Measurements from ENCODE around the gene TMIGD1. TPM values are rescaled to one million over a fixed set of nuclear protein-coding genes. Genes with fewer than 3 reads are reported as not detected.

Gene TMIGD1
- total and polyA plus RNA-seq, 2 of the 13 experiments (the other 11 are each of a cell fraction or from before 2014, with no cell fraction given), result not detected

DNA sequence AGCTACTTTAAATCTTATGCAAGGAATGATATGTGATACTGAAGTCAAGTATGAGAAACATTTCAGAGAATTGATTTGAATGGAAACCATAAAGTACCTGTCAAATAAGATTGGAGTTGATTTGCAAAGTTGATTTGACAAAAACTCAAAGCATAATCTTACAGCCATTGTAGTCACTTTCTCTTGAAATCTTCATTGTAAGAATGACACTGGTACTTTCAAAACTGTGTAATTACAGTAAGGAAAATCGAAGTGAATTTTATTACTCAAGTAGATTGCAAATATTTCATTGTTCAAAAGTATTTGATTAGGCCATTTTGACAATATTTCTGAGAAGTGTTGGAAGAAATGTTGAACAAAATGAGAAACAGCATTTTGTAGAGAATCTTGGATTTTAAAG lies 48.5 kb upstream of the TMIGD1 start:
- Histone ChIP-seq H3K27ac (ENCODE audit: extremely low read length, insufficient read depth, low read length) (no peak overlapping the region), H3K27me3 (ENCODE audit: control insufficient read depth in 1 of 2, insufficient read depth in 2 of 2, low read length in 2 of 2) (no peaks in the 10 kb centered on the region; a peak in 1 of 5 replicates), H3K9ac (ENCODE audit: insufficient read depth, low read depth, low read length) (peak overlapping the region; percentile 7; the same call in 1 of the 2 replicates), H3K4me1 (ENCODE audit: insufficient read depth, low read length) (peaks cover 52% of the 10 kb centered on the region), H3K4me3 (replicated peaks in 1 of 3; ENCODE audit: insufficient read depth in 1 of 3, low read depth in 2 of 3, low read length in 3 of 3) (peak overlapping the region; percentile 28 to 92 (median 41); a peak in 3 of 6 replicates), H3K4me2 (ENCODE audit: low read depth, low read length) (peak overlapping the region; percentile 95), H2AFZ (ENCODE audit: low read length) (no peak overlapping the region), H3K36me3 (replicated peaks in 1 of 2; ENCODE audit: control insufficient read depth in 1 of 2, insufficient read depth in 2 of 2, low read length in 2 of 2) (peaks cover 2 to 26% of the 10 kb centered on the region in 2 experiments; a peak in 4 of 5 replicates), H3K9me3 (ENCODE audit: low read length) (no peaks in the 10 kb centered on the region), H4K20me1 (ENCODE audit: insufficient read depth, low read length) (peaks cover 29% of the 10 kb centered on the region), H3K79me2 (ENCODE audit: insufficient read depth, low read length) (peaks cover 76% of the 10 kb centered on the region)
- in situ Hi-C loops (cut with HindIII; ENCODE audit: extremely low pct_ligation_motif_present, low pct_unique_long_range_greater_than_20kb), result no loop called here
- FAIRE-seq (no peak), DNase-seq (ENCODE audit: low spot score) (no peak), ATAC-seq (no peak)
- ChIA-PET CTCF (ENCODE audit: low intra/inter-chr PET ratio, low total read pairs) (no interaction called here), POLR2A (interaction anchor here (8.1 kb wide), 1 partner anchor 39 kb away, joined by 114 read pairs; no protein-coding TSS in a partner anchor)
- no TSS peak for BruUV-seq (replicated peaks)
- WGBS (ENCODE audit: low lambda C conversion rate), result 12% methylated on average over 1 of the region's 1 CpG
- intact Hi-C loops (cut with micrococcal nuclease; ENCODE audit: unreplicated experiment), result loop anchor here (5.0 kb wide), 1 partner anchor 35 kb away; no protein-coding TSS in a partner anchor
- TF ChIP-seq U2AF1 (optimal IDR thresholded peaks at IDR 0.05; ENCODE audit: low read depth, low read length) (no peak), RBFOX2 (IDR thresholded peaks at IDR 0.05; ENCODE audit: low read depth, low read length) (no peak), IKZF5 (CRISPR knock-in tag; IDR thresholded peaks at IDR 0.05) (no peak), MYC (CRISPR knock-in tag; IDR thresholded peaks at IDR 0.05; ENCODE audit: borderline replicate concordance) (no peak), ZNF720 (CRISPR knock-in tag; IDR thresholded peaks at IDR 0.05) (no peak), HNRNPL (IDR thresholded peaks at IDR 0.05; ENCODE audit: low read depth, low read length) (no peak), ZNF557 (CRISPR knock-in tag; IDR thresholded peaks at IDR 0.05) (no peak), YY1 (IDR thresholded peaks at IDR 0.05; ENCODE audit: insufficient read depth, insufficient replicate concordance, low read depth, low read length) (no peak), ZNF570 (CRISPR knock-in tag; IDR thresholded peaks at IDR 0.05; ENCODE audit: borderline replicate concordance) (no peak), MTA1 (CRISPR knock-in tag; IDR thresholded peaks at IDR 0.05; ENCODE audit: borderline replicate concordance) (no peak), ZNF12 (CRISPR knock-in tag; IDR thresholded peaks at IDR 0.05) (no peak), AGO1 (IDR thresholded peaks at IDR 0.05; ENCODE audit: low read depth, low read length, poor library complexity, severe bottlenecking) (no peak)
- TF ChIP-seq, protein P1, sequence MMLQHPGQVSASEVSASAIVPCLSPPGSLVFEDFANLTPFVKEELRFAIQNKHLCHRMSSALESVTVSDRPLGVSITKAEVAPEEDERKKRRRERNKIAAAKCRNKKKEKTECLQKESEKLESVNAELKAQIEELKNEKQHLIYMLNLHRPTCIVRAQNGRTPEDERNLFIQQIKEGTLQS (CRISPR knock-in tag; IDR thresholded peaks at IDR 0.05), result no peak
